Measurements from ENCODE around the gene SOX2. TPM values are rescaled to one million over a fixed set of nuclear protein-coding genes. Genes with fewer than 3 reads are reported as not detected.

SOX2 gene
- 2.2 TPM for total RNA-seq (ENCODE audit: insufficient read depth, low replicate concordance)

DNA sequence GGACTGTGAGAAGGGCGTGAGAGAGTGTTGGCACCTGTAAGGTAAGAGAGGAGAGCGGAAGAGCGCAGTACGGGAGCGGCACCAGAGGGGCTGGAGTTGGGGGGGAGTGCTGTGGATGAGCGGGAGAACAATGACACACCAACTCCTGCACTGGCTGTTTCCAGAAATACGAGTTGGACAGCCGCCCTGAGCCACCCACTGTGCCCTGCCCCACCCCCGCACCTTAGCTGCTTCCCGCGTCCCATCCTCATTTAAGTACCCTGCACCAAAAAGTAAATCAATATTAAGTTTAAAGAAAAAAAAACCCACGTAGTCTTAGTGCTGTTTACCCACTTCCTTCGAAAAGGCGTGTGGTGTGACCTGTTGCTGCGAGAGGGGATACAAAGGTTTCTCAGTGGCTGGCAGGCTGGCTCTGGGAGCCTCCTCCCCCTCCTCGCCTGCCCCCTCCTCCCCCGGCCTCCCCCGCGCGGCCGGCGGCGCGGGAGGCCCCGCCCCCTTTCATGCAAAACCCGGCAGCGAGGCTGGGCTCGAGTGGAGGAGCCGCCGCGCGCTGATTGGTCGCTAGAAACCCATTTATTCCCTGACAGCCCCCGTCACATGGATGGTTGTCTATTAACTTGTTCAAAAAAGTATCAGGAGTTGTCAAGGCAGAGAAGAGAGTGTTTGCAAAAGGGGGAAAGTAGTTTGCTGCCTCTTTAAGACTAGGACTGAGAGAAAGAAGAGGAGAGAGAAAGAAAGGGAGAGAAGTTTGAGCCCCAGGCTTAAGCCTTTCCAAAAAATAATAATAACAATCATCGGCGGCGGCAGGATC, at the start of gene SOX2:
TSS of gene SOX2 (plus strand) at position 601 of the 811 bp plus-strand sequence. CDS start 436 bp downstream, outside the sequence.
- DNase-seq (ENCODE audit: low spot score) = peak; percentile 47

DNA sequence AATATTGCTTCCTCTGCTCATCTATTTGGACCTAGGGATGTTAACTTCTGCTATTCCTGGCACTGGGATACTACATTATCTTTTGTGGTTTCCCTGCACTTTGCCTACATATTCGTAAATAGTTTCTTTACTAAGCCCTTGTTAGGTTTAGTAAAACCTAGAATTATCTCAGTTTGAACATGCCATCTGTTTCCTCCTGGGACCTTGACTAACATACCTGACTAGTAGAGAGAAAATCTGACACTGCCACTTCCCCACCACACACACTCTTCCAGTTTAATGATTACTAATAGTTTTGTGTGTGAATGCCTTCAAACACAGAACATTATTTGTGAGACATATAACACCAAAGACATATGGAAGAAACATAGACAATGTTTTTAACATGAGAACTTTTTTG, 28.2 kb upstream of the SOX2 start:
- DNase-seq (ENCODE audit: low spot score) = no peak

DNA sequence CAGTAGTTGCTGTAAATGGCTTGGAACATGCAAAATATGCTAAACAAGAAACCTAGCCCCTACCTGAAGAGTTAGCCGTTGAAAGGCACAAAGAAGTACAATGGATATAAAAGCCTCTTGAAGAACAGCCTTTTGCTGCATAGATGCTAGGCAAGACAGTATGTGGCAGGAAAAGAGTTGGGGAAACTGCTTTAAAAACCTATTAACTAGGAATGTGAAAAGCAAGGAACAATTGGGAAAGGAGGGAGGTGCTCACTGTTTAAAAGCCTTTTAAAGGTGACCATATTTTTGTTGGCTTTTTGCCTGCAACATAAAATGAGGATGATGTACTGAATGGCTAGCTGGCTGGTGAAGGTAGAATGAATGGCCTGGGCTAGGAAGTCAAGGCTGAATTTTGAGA, 24.5 kb upstream of the SOX2 start:
- DNase-seq (ENCODE audit: low spot score) = no peak

DNA sequence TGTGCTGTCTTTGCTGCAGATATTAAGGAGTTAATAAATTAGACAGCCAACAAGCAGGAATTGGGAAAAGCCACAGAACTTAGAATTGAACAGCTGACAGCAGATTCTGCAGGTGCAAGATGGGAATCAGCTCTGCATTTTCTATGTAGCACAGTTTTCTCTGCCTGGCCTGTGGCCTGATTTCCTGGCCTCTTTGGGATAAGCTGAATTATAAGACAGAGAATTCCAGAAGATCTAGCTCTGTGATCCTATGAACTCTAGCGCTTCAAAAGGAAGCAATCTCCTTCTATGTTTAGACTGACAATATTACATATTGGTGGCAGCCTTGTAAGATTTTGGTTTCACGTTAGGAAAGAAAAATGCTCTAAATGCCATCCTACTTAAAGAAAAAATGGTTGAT, 24.0 kb upstream of the SOX2 start:
- no peak for DNase-seq (ENCODE audit: low spot score)

DNA sequence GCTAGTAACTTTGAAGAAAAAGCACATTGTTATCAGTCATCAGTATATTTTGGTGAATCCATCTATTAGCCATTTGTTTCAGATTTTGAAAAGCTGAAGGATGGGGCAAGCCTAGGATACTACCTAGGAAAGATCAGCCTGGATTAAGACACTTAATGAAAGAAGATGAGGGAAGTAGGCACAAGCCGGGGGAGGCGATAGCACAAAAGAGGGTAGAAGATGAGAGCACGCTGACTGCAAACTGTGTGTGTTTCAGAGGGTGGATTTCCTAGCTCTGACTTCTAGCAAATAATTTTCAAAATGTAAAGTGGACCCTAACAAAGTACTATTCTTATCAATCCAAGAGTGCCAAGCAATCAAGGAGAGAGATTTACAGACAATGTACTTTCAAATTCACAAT, 22.2 kb upstream of the SOX2 start:
- DNase-seq (ENCODE audit: low spot score) = no peak

DNA sequence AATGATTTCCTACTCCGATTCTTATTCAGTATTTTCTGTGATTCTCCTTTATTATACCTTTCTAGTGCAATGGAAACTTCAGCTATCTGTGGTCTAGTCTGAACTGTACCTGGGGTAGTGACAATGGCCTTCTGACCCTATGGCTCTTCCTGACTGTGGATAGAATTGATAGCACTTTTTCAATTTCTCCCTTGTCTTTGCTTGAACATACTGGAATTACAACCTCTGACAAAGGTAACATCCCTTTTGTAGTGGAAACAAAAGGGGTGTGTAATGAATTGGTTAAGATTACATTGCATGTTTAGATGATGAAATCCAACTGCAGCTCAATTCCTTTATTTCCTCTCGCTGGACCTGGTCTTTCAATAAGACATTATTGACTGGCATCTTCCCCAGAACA, 21.0 kb upstream of the SOX2 start:
- no peak for DNase-seq (ENCODE audit: low spot score)

DNA sequence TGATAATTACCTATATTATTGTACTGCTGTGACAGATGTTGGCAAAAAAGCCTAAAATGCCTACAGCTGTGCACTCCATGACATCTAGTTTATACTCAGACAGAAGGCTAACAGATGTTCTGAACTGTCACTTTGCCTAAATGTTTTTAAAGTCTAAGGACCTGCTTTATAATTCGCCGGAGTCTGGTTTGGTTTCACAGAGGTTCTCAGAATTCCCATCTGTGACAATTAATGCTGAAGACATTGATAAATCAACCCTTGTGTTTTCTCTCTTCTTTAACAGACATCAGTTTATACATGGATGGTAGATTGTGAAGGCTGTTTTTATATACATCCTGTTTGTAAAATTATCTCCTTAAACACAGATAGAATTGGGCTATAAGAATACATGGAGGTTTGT, 19.8 kb upstream of the SOX2 start:
- no peak for DNase-seq (ENCODE audit: low spot score)

DNA sequence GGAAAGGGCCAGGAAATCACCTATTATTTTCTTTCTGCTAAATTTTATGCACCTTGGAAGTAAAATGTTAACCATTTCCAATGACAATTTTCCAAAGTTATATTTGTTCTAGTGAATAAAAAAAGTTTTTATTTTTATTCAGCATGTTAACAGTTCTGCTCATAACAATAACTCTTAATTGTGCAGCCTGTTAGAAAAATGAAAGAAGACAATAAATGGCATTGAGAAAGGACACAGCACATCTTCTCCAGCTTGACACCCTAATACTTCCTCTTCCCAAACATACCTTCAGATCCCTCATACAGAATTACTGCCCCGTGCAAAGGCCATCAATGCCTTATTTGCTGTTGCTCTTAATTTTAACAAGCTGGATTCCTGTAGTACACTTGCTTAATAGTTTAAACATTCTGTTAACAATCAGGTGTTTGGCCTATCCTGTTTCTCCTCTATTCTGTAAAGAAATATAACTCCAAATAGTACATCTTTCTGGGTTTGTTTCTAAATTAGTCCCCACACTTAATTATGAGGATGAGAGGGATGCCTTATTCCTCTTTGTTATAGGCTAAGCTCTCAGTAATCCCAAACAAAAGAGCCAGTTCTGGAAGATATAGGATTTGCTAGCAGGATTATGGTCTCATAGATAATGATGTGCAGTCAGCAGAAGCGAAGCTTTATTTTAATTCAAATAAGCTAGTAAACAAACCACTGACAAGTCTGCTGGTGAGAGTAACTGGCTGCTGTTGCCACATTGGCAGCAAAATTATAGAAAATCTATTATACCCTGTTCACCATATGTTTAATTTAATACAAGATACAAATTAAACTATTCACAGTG, 19.2 kb upstream of the SOX2 start:
- no peak for DNase-seq (ENCODE audit: low spot score)

DNA sequence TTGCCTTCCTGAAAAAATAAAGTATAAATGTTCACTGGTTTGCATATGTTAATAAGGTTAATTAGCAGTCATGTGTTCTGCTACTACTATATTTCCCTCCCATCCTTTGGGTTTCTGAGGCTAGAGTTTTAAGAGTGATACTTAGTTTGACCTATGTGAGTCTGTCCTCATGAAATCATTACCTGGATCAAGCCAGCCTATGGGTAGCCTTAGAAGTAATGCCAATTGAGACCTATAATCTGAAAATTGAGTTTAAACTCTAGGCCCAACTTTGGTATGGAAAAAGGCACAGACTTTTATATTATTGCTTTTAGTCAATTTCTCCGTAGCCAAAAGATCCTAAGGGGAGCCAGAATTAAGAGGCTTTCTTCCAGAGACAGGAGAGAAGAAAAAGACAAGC, 18.4 kb upstream of the SOX2 start:
- no peak for DNase-seq (ENCODE audit: low spot score)

DNA sequence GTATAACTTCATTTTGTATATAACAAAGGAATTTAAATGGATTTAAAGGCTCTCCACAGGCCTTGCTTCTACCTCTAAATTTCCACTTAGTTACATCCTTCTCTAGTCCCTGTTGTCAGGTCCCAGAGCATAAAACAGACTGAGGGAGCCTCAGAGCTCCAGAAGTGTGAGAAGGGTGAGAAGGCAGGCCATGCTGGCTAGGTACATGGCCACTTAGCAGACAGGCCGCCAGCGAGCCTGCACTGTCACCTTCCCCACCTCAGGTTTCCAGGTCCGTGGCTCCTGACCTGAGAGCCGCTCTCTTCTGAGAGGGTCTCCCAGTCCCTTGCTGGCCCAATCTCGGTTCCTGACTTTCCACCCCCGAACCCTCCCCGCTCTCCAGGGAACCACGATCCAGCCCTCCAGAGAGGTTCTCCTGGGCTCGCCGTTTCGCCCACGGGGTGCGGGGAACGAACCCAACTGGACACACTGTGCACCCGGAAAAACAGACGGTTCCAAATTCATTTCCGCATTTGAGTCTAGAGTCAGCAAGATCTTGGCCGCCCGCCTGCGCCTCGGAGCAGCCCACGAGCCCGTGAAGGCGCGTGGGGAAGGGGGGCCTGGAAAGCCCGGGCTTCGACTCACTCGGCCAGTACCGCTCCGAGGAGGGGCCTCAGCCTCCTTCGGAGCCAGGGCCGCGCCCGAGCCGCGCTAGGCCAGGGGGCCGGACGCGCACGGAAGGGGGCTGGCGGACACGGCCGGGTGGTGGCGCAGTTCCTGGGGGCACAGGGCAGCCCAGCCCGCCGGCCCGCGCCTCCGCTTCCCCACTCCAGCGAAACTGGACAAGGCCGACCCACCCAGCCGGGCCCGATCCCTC, 16.7 kb upstream of the SOX2 start:
- peak; percentile 45 for DNase-seq (ENCODE audit: low spot score)

DNA sequence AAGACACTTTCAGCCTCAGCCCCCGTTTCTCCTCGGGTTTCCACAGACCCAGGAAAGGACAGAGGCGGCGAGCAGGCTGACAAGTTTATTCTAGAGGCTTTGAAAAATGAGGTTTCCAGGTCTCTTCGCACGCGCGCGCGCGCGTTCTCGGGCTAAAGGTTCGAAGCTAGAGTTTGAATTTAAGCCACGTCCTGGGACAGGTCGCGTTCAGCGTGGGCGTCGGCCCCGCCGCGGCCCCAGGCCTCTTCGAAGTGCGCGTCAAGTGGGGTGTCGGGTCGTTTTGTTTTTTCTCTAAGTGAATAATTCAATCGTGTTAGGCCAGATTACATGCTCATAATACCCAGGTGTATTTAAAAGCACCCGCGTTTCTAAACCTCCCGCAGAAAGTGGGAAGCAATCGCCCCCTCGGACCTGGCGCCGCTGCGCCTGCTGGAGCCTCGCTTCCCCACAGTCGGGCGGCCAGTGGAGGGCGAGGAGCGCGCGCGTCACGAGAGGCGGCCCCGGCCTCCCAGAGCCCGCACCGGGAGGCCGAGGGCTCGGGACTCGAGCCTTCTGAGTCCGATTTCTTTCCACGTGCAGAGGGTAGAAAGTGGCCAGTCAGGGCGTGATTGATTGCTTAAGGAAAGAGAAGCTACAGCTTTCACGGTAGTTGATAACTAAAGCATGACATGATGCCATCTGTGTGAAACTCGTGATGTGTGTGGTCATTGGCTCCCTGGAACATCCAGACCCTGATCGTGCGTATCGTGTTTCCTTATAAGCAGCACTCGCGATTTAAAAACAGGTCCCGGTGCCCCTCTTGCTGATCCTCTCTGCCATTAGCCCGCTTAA, 15.8 kb upstream of the SOX2 start:
- no peak for DNase-seq (ENCODE audit: low spot score)

DNA sequence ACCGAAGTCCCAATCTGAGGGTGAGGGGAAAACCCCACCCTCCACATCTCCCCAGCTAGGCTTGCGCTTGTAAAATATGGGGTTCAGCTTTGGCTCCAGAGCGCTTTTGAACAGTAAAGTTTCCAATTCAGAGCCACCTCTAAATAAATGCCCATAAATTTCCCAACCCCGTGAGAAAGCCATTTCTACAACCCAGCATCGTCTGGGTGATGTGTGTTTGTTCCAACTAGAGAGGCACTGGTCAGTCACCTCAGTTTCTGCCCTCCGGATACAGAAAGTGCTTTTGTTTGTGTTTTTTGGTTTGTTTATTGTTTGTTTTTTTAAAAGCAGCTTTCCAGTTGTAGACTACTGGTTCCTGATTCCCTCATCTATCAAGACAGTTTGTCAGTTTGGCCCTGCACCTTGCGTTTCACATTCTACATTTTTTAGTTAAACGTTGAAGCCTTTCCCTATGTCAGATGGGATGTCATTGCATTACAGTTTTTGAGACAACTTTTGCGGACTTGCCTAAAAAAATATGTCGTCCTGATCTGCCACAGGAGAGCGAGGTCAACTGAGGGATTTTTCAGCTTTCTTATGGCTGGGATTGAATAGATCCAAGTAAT, 15.0 kb upstream of the SOX2 start:
- no peak for DNase-seq (ENCODE audit: low spot score)

DNA sequence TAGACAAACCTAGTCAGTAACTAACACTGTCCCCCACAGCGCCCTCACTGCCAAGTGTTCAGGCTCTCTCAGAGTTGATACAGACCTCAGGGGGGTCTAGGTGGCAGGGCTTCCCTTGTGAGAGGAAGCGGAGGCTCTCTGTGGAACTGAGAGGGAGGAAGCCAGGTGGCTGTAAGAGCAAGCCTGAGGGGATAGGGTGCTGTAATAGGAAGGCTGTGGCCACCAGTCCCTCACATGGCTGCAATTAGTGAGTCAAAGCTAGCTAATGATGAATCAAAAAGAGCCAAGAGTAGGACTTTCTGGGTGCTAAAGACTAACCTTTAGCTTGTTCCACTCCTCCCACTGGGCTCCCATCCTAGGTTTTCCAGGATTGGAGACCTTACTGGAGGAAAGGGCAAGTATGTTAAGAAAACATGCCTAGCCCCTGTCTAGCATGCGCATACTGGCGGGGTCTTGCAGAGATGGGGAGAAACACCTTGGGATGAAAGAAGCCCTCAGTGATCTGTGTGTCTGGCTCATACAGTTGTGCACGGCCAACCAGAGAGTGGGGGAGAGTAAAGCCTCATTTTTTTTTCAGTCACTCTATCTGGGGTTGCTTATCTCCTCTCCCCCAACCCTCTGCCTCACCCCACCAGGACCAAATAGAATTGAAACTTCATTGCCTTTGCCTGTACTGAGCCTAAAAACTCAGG, 13.3 kb upstream of the SOX2 start:
- DNase-seq (ENCODE audit: low spot score) = no peak

DNA sequence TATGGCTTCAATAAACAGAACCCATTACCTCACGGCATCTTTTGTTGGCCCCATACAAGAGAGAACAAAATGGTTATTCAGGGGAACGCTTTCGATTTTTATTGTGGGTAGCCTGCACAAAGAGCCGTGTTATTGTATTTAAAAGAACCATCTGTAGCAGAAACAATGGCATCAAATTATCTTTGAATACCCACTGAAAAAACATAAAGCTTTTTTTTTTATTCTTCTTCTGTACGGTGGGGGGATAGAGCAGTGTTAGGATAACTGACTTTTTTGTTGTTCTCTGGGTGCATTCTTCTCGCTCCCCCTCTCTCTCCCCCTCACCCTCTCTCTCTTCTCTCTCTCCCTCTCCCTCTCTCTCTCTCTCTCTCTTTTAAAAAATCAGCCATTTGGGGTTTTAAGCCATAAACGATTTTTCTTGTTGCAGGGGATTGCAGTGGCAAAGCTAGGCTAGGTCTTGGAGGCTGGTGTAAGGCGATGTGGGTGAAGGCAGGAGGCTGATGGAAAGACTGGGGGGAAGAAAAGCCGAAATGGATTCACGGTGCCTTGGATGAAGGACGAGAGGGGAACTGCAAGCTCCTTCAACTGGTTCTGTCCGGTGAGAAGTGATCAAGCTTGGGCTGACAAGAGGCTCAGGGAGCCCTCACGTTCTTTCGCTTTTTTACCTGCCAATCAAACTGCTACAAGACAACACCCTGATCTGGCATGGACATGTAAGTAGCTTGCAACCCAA, 12.4 kb upstream of the SOX2 start:
- DNase-seq (ENCODE audit: low spot score) = no peak

DNA sequence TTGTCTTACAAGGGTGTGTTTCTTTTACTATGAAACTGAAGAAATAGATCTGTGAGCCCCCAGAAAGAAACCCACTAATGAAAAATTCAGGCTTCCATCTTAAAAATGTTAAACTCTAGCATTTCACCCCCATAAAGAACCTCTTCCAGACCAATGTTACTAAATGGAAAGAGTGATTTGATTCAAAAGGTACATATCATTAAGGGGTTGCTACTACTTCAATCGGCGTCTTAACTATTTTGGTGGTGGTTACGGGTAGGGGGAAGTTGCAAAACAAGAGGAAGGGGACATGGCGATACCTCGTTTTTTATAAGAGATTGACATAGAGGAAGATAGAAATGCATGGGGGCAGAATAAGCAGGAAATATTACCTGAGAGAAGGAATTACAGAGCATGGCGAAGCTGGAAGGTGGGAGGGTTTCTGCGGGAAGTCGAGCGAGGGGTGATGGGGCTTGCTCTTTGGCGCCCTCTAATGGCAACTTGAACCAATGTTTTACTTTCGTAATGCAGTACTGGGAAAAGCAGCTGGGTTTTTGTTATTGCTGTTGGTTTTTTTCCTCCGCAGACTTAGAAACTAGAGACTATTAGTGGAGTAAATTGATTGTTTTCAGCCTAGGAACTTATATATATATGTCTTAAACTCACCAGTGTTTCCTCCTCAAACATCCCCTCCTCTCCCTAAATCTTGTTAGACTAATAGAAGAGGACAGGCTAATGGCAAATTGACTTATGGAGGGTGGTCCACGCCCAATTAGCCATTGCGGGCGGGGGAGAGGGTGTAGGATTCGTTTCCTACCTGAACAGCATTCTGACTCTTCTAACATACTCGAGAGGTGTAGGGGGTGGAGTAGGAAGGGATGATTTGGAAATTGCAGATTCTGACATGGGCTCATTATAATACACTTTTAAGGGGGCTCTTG, 11.3 kb upstream of the SOX2 start:
- DNase-seq (ENCODE audit: low spot score) = peak; percentile 77

DNA sequence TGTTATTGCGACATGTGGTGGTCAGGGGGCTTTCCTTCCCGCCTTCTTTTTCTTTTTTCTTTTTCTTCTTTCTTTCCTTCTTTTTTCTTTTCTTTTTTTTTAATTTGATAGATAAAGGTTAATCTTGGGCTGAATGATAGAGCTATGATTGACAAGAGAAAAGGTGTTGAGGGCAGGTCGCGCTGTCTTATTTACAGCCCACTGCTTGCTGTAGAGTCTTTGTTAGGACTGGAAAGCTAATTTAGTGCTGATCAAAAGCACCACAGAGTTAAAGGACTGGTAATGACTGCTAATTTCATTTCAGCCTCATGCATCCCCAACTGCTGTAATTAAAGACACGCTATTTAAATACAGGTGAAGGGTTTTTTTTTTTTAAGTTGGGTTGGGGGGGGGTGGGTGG, 10.6 kb upstream of the SOX2 start:
- DNase-seq (ENCODE audit: low spot score) = no peak

DNA sequence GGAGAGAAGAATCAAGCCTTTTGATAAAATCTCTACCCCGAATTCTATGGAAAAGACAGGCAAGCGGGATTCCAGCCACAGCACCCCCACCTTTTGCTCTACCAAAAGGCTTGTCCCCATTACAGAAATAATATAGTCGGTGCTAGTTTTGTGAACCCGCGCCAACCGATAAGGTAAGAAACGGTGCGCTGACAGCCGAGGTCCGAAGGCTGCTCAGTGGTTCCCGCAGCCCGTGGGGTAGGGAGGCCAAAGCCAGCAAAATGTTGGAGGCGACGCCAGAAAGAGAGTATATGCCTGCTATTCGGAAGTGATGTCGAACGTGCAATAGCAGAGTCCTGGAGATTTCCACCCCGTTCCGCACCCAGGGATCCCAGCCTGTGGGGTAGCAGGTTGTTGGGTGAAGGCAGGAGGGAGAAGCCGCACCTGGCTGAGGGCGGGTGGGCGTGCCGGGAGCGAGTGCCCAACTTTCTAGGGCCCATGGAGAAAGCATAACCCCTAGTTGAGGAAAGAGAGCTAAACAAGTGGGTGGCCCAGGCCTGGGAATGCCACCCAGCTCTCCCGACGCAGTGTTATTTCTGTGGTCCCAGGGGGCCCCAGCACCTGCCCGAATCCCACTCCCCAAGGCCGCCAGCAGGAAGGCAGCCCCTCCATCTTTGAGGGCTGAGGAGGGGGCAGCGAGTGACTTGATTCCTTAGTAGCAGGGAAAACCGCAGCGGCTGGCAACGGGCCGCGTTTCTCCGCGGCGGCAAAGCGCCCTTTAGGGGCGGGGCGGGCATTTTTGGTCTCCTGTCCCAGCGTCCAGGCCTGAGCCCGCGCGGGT, 7.9 kb upstream of the SOX2 start:
- no peak for DNase-seq (ENCODE audit: low spot score)

Measured in umbilical cord (tissue), 2 donors.